Measurements from ENCODE around the gene MLF2. TPM values are rescaled to one million over a fixed set of nuclear protein-coding genes. Genes with fewer than 3 reads are reported as not detected.

Gene MLF2
- total and polyA plus RNA-seq, 9 of the 15 experiments (the other 6 are each of a cell fraction or from before 2014, with no cell fraction given) = 11.4 to 190 (median 139) TPM

DNA sequence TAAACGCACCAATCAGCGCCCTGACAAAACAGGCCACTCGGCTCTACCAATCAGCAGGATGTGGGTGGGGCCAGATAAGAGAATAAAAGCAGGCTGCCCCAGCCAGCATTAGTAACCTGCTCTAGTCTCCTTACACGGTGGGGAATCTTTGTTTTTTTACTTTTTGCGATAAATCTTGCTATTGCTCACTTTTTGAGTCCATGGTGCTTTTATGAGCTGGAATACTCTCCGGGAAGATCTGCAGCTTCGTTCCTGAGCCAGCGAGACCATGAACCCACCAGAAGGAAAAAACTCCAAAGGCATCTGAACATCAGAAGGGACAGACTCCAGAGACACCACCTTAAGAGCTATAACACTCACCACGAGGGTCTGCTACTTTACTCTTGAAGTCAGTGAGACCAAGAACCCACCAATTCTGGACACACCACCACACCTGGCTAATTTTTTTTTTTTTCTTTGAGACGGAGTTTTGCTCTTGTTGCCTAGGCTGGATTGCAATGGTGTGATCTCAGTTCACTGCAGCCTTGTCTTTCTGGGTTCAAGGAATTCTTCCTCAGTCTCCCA lies 36.0 kb downstream of the MLF2 start (continued):
- TF ChIP-seq, protein P1, sequence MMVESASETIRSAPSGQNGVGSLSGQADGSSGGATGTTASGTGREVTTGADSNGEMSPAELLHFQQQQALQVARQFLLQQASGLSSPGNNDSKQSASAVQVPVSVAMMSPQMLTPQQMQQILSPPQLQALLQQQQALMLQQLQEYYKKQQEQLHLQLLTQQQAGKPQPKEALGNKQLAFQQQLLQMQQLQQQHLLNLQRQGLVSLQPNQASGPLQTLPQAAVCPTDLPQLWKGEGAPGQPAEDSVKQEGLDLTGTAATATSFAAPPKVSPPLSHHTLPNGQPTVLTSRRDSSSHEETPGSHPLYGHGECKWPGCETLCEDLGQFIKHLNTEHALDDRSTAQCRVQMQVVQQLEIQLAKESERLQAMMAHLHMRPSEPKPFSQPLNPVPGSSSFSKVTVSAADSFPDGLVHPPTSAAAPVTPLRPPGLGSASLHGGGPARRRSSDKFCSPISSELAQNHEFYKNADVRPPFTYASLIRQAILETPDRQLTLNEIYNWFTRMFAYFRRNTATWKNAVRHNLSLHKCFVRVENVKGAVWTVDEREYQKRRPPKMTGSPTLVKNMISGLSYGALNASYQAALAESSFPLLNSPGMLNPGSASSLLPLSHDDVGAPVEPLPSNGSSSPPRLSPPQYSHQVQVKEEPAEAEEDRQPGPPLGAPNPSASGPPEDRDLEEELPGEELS (CRISPR knock-in tag; IDR thresholded peaks at IDR 0.05; ENCODE audit: borderline replicate concordance) = no peak
- TF ChIP-seq KLF13 (tag; IDR thresholded peaks at IDR 0.05; ENCODE audit: borderline replicate concordance, low read depth) (no peak), ZNF134 (CRISPR knock-in tag; conservative IDR thresholded peaks at IDR 0.05) (no peak), DNMT1 (IDR thresholded peaks at IDR 0.05) (no peak), XRCC5 (IDR thresholded peaks at IDR 0.05; ENCODE audit: low read depth, low read length) (no peak), POLR2B (IDR thresholded peaks at IDR 0.05; ENCODE audit: low read depth, partially characterized antibody) (peak; percentile 55), ZBTB8A (IDR thresholded peaks at IDR 0.05; ENCODE audit: partially characterized antibody) (no peak), NFIX (CRISPR knock-in tag; IDR thresholded peaks at IDR 0.05; ENCODE audit: low read depth) (no peak), POLR2A (conservative IDR thresholded peaks at IDR 0.05) (peak; percentile 86), SIX5 (IDR thresholded peaks at IDR 0.05; ENCODE audit: borderline replicate concordance in 1 of 2, insufficient read depth in 1 of 2, low read depth in 1 of 2, low read length in 2 of 2) (no peak), ZNF77 (CRISPR knock-in tag; IDR thresholded peaks at IDR 0.05) (no peak), CXXC5 (CRISPR knock-in tag; IDR thresholded peaks at IDR 0.05) (no peak), GABPB1 (CRISPR knock-in tag; IDR thresholded peaks at IDR 0.05) (no peak), KLF16 (IDR thresholded peaks at IDR 0.05) (no peak), PRMT5 (CRISPR knock-in tag; IDR thresholded peaks at IDR 0.05) (no peak), ZNF316 (IDR thresholded peaks at IDR 0.05) (no peak), ERF (CRISPR knock-in tag; IDR thresholded peaks at IDR 0.05) (no peak), TBL1XR1 (IDR thresholded peaks at IDR 0.05; ENCODE audit: low read length in 2 of 2) (no peak), ZNF23 (CRISPR knock-in tag; IDR thresholded peaks at IDR 0.05) (no peak), HDAC3 (IDR thresholded peaks at IDR 0.05; ENCODE audit: borderline replicate concordance, partially characterized antibody) (no peak), FIP1L1 (IDR thresholded peaks at IDR 0.05; ENCODE audit: low read depth, low read length, poor library complexity, severe bottlenecking) (no peak), SREBF2 (CRISPR knock-in tag; IDR thresholded peaks at IDR 0.05) (no peak), ZNF707 (CRISPR knock-in tag; conservative IDR thresholded peaks at IDR 0.05) (no peak)
- TF ChIP-seq, protein P2, sequence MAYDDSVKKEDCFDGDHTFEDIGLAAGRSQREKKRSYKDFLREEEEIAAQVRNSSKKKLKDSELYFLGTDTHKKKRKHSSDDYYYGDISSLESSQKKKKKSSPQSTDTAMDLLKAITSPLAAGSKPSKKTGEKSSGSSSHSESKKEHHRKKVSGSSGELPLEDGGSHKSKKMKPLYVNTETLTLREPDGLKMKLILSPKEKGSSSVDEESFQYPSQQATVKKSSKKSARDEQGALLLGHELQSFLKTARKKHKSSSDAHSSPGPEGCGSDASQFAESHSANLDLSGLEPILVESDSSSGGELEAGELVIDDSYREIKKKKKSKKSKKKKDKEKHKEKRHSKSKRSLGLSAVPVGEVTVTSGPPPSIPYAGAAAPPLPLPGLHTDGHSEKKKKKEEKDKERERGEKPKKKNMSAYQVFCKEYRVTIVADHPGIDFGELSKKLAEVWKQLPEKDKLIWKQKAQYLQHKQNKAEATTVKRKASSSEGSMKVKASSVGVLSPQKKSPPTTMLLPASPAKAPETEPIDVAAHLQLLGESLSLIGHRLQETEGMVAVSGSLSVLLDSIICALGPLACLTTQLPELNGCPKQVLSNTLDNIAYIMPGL (CRISPR knock-in tag; IDR thresholded peaks at IDR 0.05) = no peak
- TF ChIP-seq, protein P3, sequence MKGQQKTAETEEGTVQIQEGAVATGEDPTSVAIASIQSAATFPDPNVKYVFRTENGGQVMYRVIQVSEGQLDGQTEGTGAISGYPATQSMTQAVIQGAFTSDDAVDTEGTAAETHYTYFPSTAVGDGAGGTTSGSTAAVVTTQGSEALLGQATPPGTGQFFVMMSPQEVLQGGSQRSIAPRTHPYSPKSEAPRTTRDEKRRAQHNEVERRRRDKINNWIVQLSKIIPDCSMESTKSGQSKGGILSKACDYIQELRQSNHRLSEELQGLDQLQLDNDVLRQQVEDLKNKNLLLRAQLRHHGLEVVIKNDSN (CRISPR knock-in tag; IDR thresholded peaks at IDR 0.05) = no peak
- TF ChIP-seq, protein P4, sequence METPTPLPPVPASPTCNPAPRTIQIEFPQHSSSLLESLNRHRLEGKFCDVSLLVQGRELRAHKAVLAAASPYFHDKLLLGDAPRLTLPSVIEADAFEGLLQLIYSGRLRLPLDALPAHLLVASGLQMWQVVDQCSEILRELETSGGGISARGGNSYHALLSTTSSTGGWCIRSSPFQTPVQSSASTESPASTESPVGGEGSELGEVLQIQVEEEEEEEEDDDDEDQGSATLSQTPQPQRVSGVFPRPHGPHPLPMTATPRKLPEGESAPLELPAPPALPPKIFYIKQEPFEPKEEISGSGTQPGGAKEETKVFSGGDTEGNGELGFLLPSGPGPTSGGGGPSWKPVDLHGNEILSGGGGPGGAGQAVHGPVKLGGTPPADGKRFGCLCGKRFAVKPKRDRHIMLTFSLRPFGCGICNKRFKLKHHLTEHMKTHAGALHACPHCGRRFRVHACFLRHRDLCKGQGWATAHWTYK (CRISPR knock-in tag; IDR thresholded peaks at IDR 0.05) = no peak

Data from K562 (cell line).